Fibroblast of lung (primary cell): ENCODE measurements around the gene PSAP.

Experiments
- EZH2 ChIP-seq: IDR thresholded peaks from 2 replicates; pipeline ENCODE4 v1.5.1; 2012; ENCODE audit warnings: low read length, control low read depth, mild to moderate bottlenecking; ENCODE audit errors: missing control alignments
- TF ChIP-seq, protein P1 (sequence below), 2 donors: IDR thresholded peaks in 1 of 2; conservative IDR thresholded peaks in 1 of 2; 1 replicate in 1 of 2; 2 replicates in 1 of 2; pipeline ENCODE4 v1.5.1; 2011 to 2012; ENCODE audit warnings: low read length in 2 of 2, control low read depth in 1 of 2, inconsistent platforms in 1 of 2, low read depth in 1 of 2, mild to moderate bottlenecking in 1 of 2

DNA sequence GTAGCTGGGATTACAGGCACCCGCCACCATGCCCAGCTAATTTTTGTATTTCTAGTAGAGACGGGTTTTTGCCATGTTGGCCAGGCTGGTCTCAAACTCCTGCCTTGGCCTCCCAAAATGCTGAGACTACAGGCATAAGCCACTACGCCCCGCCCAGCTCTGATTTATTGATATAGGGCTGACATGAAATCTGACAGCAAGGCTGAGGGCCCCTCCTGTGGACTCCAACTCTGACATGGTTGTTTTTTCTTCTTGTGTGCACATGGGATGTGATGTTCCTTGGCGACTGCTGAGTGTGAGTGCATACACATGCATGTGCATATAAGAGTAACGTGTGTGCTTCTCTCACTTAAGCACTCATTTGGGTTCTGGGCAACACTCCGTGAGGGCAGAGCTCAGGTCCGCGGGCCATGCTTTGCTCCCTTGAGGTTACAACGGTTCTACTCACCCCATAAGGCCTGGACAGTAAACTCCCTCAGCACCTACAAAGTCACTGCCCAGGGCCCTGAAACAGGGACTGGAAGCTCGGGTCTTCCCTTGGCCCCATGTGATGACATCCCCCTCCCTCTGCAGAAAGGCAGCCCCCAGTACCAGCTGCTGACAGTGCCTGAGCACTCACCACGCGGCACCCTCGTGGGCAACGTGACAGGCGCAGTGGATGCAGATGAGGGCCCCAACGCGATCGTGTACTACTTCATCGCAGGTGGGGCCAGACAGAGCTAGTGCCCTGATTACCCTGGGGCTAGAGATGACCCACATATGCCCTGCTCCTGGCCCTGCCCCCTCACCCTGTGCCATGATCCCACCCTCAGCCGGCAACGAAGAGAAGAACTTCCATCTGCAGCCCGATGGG is 44.1 kb downstream of the PSAP start:
- TF ChIP-seq, protein P1, sequence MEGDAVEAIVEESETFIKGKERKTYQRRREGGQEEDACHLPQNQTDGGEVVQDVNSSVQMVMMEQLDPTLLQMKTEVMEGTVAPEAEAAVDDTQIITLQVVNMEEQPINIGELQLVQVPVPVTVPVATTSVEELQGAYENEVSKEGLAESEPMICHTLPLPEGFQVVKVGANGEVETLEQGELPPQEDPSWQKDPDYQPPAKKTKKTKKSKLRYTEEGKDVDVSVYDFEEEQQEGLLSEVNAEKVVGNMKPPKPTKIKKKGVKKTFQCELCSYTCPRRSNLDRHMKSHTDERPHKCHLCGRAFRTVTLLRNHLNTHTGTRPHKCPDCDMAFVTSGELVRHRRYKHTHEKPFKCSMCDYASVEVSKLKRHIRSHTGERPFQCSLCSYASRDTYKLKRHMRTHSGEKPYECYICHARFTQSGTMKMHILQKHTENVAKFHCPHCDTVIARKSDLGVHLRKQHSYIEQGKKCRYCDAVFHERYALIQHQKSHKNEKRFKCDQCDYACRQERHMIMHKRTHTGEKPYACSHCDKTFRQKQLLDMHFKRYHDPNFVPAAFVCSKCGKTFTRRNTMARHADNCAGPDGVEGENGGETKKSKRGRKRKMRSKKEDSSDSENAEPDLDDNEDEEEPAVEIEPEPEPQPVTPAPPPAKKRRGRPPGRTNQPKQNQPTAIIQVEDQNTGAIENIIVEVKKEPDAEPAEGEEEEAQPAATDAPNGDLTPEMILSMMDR (conservative IDR thresholded peaks at IDR 0.05 in 1 of 2, IDR thresholded peaks at IDR 0.05 in 1 of 2; ENCODE audit: low read depth in 1 of 2, low read length in 2 of 2), result no peak
- no peak for TF ChIP-seq EZH2
